ENCODE measurements around the gene DISC1.
"Not testable (repeated sequence)": the region's sequence is repeated elsewhere in the genome, so short reads cannot be mapped to it uniquely, and the experiment has no call there.

Gene DISC1

GRCh38 chr1:231666220-231666936 is 39.8 kb downstream of the DISC1 start:
- H3K9me3 ChIP-seq (ENCODE audit: control insufficient read depth in 2 of 2, low read length in 2 of 2) = peaks cover 0 to 3% of the 10 kb centered on the region in 2 donors
- no peak overlapping the region for H3K4me3 ChIP-seq (ENCODE audit: low read length in 2 of 2)
- no peaks in the 10 kb centered on the region for H3K36me3 ChIP-seq (ENCODE audit: control insufficient read depth in 2 of 2, insufficient read depth in 2 of 2, low read length in 2 of 2)
- H3K9ac ChIP-seq (ENCODE audit: low read depth in 1 of 2, low read length in 2 of 2) = no peak overlapping the region
- H3K4me1 ChIP-seq (ENCODE audit: control insufficient read depth in 2 of 2, insufficient read depth in 2 of 2, low read length in 2 of 2) = peaks cover 0 to 2% of the 10 kb centered on the region in 2 donors
- H3K27me3 ChIP-seq (ENCODE audit: control insufficient read depth in 2 of 2, insufficient read depth in 2 of 2, low read length in 2 of 2) = no peaks in the 10 kb centered on the region
- no peak overlapping the region for H3K27ac ChIP-seq (ENCODE audit: low read depth in 2 of 2, low read length in 2 of 2)

GRCh38 chr1:231666937-231667608 is 40.5 kb downstream of the DISC1 start:
- Histone ChIP-seq H3K9me3 (ENCODE audit: control insufficient read depth in 2 of 2, low read length in 2 of 2) (peaks cover 0 to 3% of the 10 kb centered on the region in 2 donors), H3K27me3 (ENCODE audit: control insufficient read depth in 2 of 2, insufficient read depth in 2 of 2, low read length in 2 of 2) (no peaks in the 10 kb centered on the region), H3K27ac (ENCODE audit: low read depth in 2 of 2, low read length in 2 of 2) (no peak overlapping the region), H3K36me3 (ENCODE audit: control insufficient read depth in 2 of 2, insufficient read depth in 2 of 2, low read length in 2 of 2) (no peaks in the 10 kb centered on the region), H3K4me1 (ENCODE audit: control insufficient read depth in 2 of 2, insufficient read depth in 2 of 2, low read length in 2 of 2) (peaks cover 0 to 2% of the 10 kb centered on the region in 2 donors), H3K9ac (ENCODE audit: low read depth in 1 of 2, low read length in 2 of 2) (no peak overlapping the region), H3K4me3 (ENCODE audit: low read length in 2 of 2) (no peak overlapping the region)

- Histone ChIP-seq H3K4me1 (ENCODE audit: control insufficient read depth in 2 of 2, insufficient read depth in 2 of 2, low read length in 2 of 2) (no peaks in the 10 kb centered on the region), H3K9ac (ENCODE audit: low read depth in 1 of 2, low read length in 2 of 2) (no peak overlapping the region), H3K27ac (ENCODE audit: low read depth in 2 of 2, low read length in 2 of 2) (no peak overlapping the region), H3K36me3 (ENCODE audit: control insufficient read depth in 2 of 2, insufficient read depth in 2 of 2, low read length in 2 of 2) (no peaks in the 10 kb centered on the region), H3K27me3 (ENCODE audit: control insufficient read depth in 2 of 2, insufficient read depth in 2 of 2, low read length in 2 of 2) (no peaks in the 10 kb centered on the region), H3K4me3 (ENCODE audit: low read length in 2 of 2) (no peak overlapping the region), H3K9me3 (ENCODE audit: control insufficient read depth in 2 of 2, low read length in 2 of 2) (peaks cover 0 to 3% of the 10 kb centered on the region in 2 donors)
These were observed 41.4 kb downstream of the DISC1 start for GRCh38 chr1:231667896-231668506.

- H3K9me3 ChIP-seq (ENCODE audit: control insufficient read depth in 2 of 2, low read length in 2 of 2) = no peaks in the 10 kb centered on the region
- no peaks in the 10 kb centered on the region for H3K4me1 ChIP-seq (ENCODE audit: control insufficient read depth in 2 of 2, insufficient read depth in 2 of 2, low read length in 2 of 2)
- H3K27me3 ChIP-seq (ENCODE audit: control insufficient read depth in 2 of 2, insufficient read depth in 2 of 2, low read length in 2 of 2) = no peaks in the 10 kb centered on the region
- H3K36me3 ChIP-seq (ENCODE audit: control insufficient read depth in 2 of 2, insufficient read depth in 2 of 2, low read length in 2 of 2) = no peaks in the 10 kb centered on the region
- H3K9ac ChIP-seq (ENCODE audit: low read depth in 1 of 2, low read length in 2 of 2) = no peak overlapping the region
- H3K27ac ChIP-seq (ENCODE audit: low read depth in 2 of 2, low read length in 2 of 2) = no peak overlapping the region
- no peak overlapping the region for H3K4me3 ChIP-seq (ENCODE audit: low read length in 2 of 2)
These were observed 42.2 kb downstream of the DISC1 start for GRCh38 chr1:231668826-231669225.

- not testable (repeated sequence) for H3K4me3 ChIP-seq (ENCODE audit: low read length in 2 of 2); H3K36me3 ChIP-seq (ENCODE audit: control insufficient read depth in 2 of 2, insufficient read depth in 2 of 2, low read length in 2 of 2); H3K27ac ChIP-seq (ENCODE audit: low read depth in 2 of 2, low read length in 2 of 2); H3K27me3 ChIP-seq (ENCODE audit: control insufficient read depth in 2 of 2, insufficient read depth in 2 of 2, low read length in 2 of 2); H3K9me3 ChIP-seq (ENCODE audit: control insufficient read depth in 2 of 2, low read length in 2 of 2); H3K9ac ChIP-seq (ENCODE audit: low read depth in 1 of 2, low read length in 2 of 2); H3K4me1 ChIP-seq (ENCODE audit: control insufficient read depth in 2 of 2, insufficient read depth in 2 of 2, low read length in 2 of 2)
These were observed 43.5 kb downstream of the DISC1 start for GRCh38 chr1:231669864-231670621.

GRCh38 chr1:231670755-231671154 is 44.2 kb downstream of the DISC1 start:
- Histone ChIP-seq H3K9ac (ENCODE audit: low read depth in 1 of 2, low read length in 2 of 2) (no peak overlapping the region), H3K9me3 (ENCODE audit: control insufficient read depth in 2 of 2, low read length in 2 of 2) (no peaks in the 10 kb centered on the region), H3K27me3 (ENCODE audit: control insufficient read depth in 2 of 2, insufficient read depth in 2 of 2, low read length in 2 of 2) (no peaks in the 10 kb centered on the region), H3K36me3 (ENCODE audit: control insufficient read depth in 2 of 2, insufficient read depth in 2 of 2, low read length in 2 of 2) (no peaks in the 10 kb centered on the region), H3K4me1 (ENCODE audit: control insufficient read depth in 2 of 2, insufficient read depth in 2 of 2, low read length in 2 of 2) (no peaks in the 10 kb centered on the region), H3K27ac (ENCODE audit: low read depth in 2 of 2, low read length in 2 of 2) (no peak overlapping the region), H3K4me3 (ENCODE audit: low read length in 2 of 2) (no peak overlapping the region)

GRCh38 chr1:231674575-231674974 is 48.0 kb downstream of the DISC1 start:
- H3K27me3 ChIP-seq (ENCODE audit: control insufficient read depth in 2 of 2, insufficient read depth in 2 of 2, low read length in 2 of 2) = no peaks in the 10 kb centered on the region
- no peak overlapping the region for H3K27ac ChIP-seq (ENCODE audit: low read depth in 2 of 2, low read length in 2 of 2)
- H3K36me3 ChIP-seq (ENCODE audit: control insufficient read depth in 2 of 2, insufficient read depth in 2 of 2, low read length in 2 of 2) = no peaks in the 10 kb centered on the region

GRCh38 chr1:231676487-231676886 is 49.9 kb downstream of the DISC1 start:
- no peak overlapping the region for H3K9ac ChIP-seq (ENCODE audit: low read depth in 1 of 2, low read length in 2 of 2)
- no peaks in the 10 kb centered on the region for H3K9me3 ChIP-seq (ENCODE audit: control insufficient read depth in 2 of 2, low read length in 2 of 2)
- no peak overlapping the region for H3K27ac ChIP-seq (ENCODE audit: low read depth in 2 of 2, low read length in 2 of 2)
- no peaks in the 10 kb centered on the region for H3K27me3 ChIP-seq (ENCODE audit: control insufficient read depth in 2 of 2, insufficient read depth in 2 of 2, low read length in 2 of 2)
- H3K4me1 ChIP-seq (ENCODE audit: control insufficient read depth in 2 of 2, insufficient read depth in 2 of 2, low read length in 2 of 2) = no peaks in the 10 kb centered on the region
- H3K4me3 ChIP-seq (ENCODE audit: low read length in 2 of 2) = no peak overlapping the region
- H3K36me3 ChIP-seq (ENCODE audit: control insufficient read depth in 2 of 2, insufficient read depth in 2 of 2, low read length in 2 of 2) = no peaks in the 10 kb centered on the region

More at GRCh38 chr1:231674575-231674974, 48.0 kb downstream of the DISC1 start:
- no peaks in the 10 kb centered on the region for H3K9me3 ChIP-seq (ENCODE audit: control insufficient read depth in 2 of 2, low read length in 2 of 2)
- H3K4me3 ChIP-seq (ENCODE audit: low read length in 2 of 2) = no peak overlapping the region
- no peak overlapping the region for H3K9ac ChIP-seq (ENCODE audit: low read depth in 1 of 2, low read length in 2 of 2)
- no peaks in the 10 kb centered on the region for H3K4me1 ChIP-seq (ENCODE audit: control insufficient read depth in 2 of 2, insufficient read depth in 2 of 2, low read length in 2 of 2)

- Histone ChIP-seq H3K4me3 (ENCODE audit: low read length in 2 of 2) (no peak overlapping the region), H3K4me1 (ENCODE audit: control insufficient read depth in 2 of 2, insufficient read depth in 2 of 2, low read length in 2 of 2) (no peaks in the 10 kb centered on the region), H3K9me3 (ENCODE audit: control insufficient read depth in 2 of 2, low read length in 2 of 2) (no peaks in the 10 kb centered on the region), H3K27ac (ENCODE audit: low read depth in 2 of 2, low read length in 2 of 2) (no peak overlapping the region), H3K36me3 (ENCODE audit: control insufficient read depth in 2 of 2, insufficient read depth in 2 of 2, low read length in 2 of 2) (no peaks in the 10 kb centered on the region), H3K9ac (ENCODE audit: low read depth in 1 of 2, low read length in 2 of 2) (no peak overlapping the region), H3K27me3 (ENCODE audit: control insufficient read depth in 2 of 2, insufficient read depth in 2 of 2, low read length in 2 of 2) (no peaks in the 10 kb centered on the region)
These were observed 50.9 kb downstream of the DISC1 start for GRCh38 chr1:231677442-231677841.

- no peaks in the 10 kb centered on the region for H3K27me3 ChIP-seq (ENCODE audit: control insufficient read depth in 2 of 2, insufficient read depth in 2 of 2, low read length in 2 of 2)
- no peaks in the 10 kb centered on the region for H3K9me3 ChIP-seq (ENCODE audit: control insufficient read depth in 2 of 2, low read length in 2 of 2)
- no peak overlapping the region for H3K4me3 ChIP-seq (ENCODE audit: low read length in 2 of 2)
- H3K9ac ChIP-seq (ENCODE audit: low read depth in 1 of 2, low read length in 2 of 2) = no peak overlapping the region
- H3K27ac ChIP-seq (ENCODE audit: low read depth in 2 of 2, low read length in 2 of 2) = no peak overlapping the region
- no peaks in the 10 kb centered on the region for H3K4me1 ChIP-seq (ENCODE audit: control insufficient read depth in 2 of 2, insufficient read depth in 2 of 2, low read length in 2 of 2)
- H3K36me3 ChIP-seq (ENCODE audit: control insufficient read depth in 2 of 2, insufficient read depth in 2 of 2, low read length in 2 of 2) = no peaks in the 10 kb centered on the region
These were observed 51.4 kb downstream of the DISC1 start for GRCh38 chr1:231678011-231678432.
